Neural crest cell (in vitro differentiated cells): Measurements from ENCODE around the gene TCERG1. TPM values are rescaled to one million over a fixed set of nuclear protein-coding genes. Genes with fewer than 3 reads are reported as not detected.
A peak's percentile ranks its signal among the peaks of the same experiment; 100 is the strongest.

ENCODE experiments used
- DNase-seq: peaks from one replicate; pipeline ENCODE4 v3.0.0; 2021; ENCODE audit warnings: low read depth, mixed read lengths, low spot score
- H3K27ac Mint-ChIP-seq: one replicate; pipeline ENCODE4 v1.8.0; 2021; ENCODE audit warnings: mild to moderate bottlenecking, mixed read lengths; ENCODE audit not compliant: unreplicated experiment
- H3K27me3 Mint-ChIP-seq: 2 replicates; pipeline ENCODE4 v1.8.0; 2021; ENCODE audit warnings: low read depth, mild to moderate bottlenecking, mixed read lengths
- H3K36me3 Mint-ChIP-seq: 2 replicates; pipeline ENCODE4 v1.8.0; 2021; ENCODE audit warnings: low read depth, mild to moderate bottlenecking, mixed read lengths
- H3K4me1 Mint-ChIP-seq: 2 replicates; pipeline ENCODE4 v1.8.0; 2021; ENCODE audit warnings: mixed read lengths
- H3K4me3 Mint-ChIP-seq: one replicate; pipeline ENCODE4 v1.8.0; 2021; ENCODE audit warnings: mild to moderate bottlenecking, mixed read lengths
- H3K9me3 Mint-ChIP-seq: 2 replicates; pipeline ENCODE4 v1.8.0; 2021; ENCODE audit warnings: mixed read lengths
- CTCF ChIP-seq: fragments of 200-600 bp; sonication (generic); conservative IDR thresholded peaks from 2 replicates; pipeline ENCODE4 v1.5.0; 2021; ENCODE audit warnings: antibody characterized with exemption, mild to moderate bottlenecking
- total RNA-seq: library from RNA; stranded (reverse); gene quantifications from 2 replicates; pipeline ENCODE4 v1.2.1, GENCODE V29; 2021

The TCERG1 gene
- total RNA-seq, 1 donor from 2014 or later: 143 TPM

GRCh38 chr5:146527785-146528184 is 80.7 kb downstream of the TCERG1 start:
- TF ChIP-seq CTCF: no peak
- Mint-ChIP-seq H3K4me3 (no peak overlapping the region), H3K4me1 (no peaks in the 10 kb centered on the region), H3K36me3 (no peaks in the 10 kb centered on the region), H3K27ac (no peak overlapping the region), H3K9me3 (no peaks in the 10 kb centered on the region), H3K27me3 (peaks cover 5% of the 10 kb centered on the region)
- DNase-seq: no peak

GRCh38 chr5:146528236-146528635 is 81.1 kb downstream of the TCERG1 start:
- Mint-ChIP-seq H3K36me3 (no peaks in the 10 kb centered on the region), H3K27ac (no peak overlapping the region), H3K9me3 (no peaks in the 10 kb centered on the region), H3K27me3 (peaks cover 5% of the 10 kb centered on the region), H3K4me1 (peaks cover 2% of the 10 kb centered on the region), H3K4me3 (no peak overlapping the region)
- DNase-seq: no peak
- no peak for TF ChIP-seq CTCF

- Mint-ChIP-seq H3K27me3 (no peaks in the 10 kb centered on the region), H3K4me1 (peaks cover 13% of the 10 kb centered on the region), H3K4me3 (no peak overlapping the region), H3K36me3 (no peaks in the 10 kb centered on the region), H3K9me3 (no peaks in the 10 kb centered on the region), H3K27ac (no peak overlapping the region)
- no peak for TF ChIP-seq CTCF
- DNase-seq: no peak
Observed at GRCh38 chr5:146529984-146530383, 82.9 kb downstream of the TCERG1 start.

GRCh38 chr5:146533260-146533857 is 86.2 kb downstream of the TCERG1 start:
- Mint-ChIP-seq H3K4me1 (peaks cover 13% of the 10 kb centered on the region), H3K27ac (no peak overlapping the region), H3K4me3 (no peak overlapping the region), H3K36me3 (no peaks in the 10 kb centered on the region), H3K27me3 (no peaks in the 10 kb centered on the region), H3K9me3 (no peaks in the 10 kb centered on the region)
- peak; percentile 83 for DNase-seq
- TF ChIP-seq CTCF: peak; percentile 93

GRCh38 chr5:146533882-146534281 is 86.7 kb downstream of the TCERG1 start:
- no peak for TF ChIP-seq CTCF

More at GRCh38 chr5:146533882-146534281, 86.7 kb downstream of the TCERG1 start:
- no peak overlapping the region for H3K4me3 Mint-ChIP-seq
- no peaks in the 10 kb centered on the region for H3K9me3 Mint-ChIP-seq
- no peaks in the 10 kb centered on the region for H3K36me3 Mint-ChIP-seq
- no peak for DNase-seq
- H3K27ac Mint-ChIP-seq: no peak overlapping the region
- no peaks in the 10 kb centered on the region for H3K27me3 Mint-ChIP-seq
- peaks cover 13% of the 10 kb centered on the region for H3K4me1 Mint-ChIP-seq
